HUES64 (cell line): Measurements from ENCODE around the gene IRF2.
A peak's percentile ranks its signal among the peaks of the same experiment; 100 is the strongest.

Experiments used
- H3K27ac ChIP-seq: 2 replicates; pipeline ENCODE4 v1.7.0; 2013; ENCODE audit warnings: low read depth, low read length, inconsistent platforms
- H3K27me3 ChIP-seq: 2 replicates; pipeline ENCODE4 v1.6.1; 2013; ENCODE audit warnings: mild to moderate bottlenecking, low read length; ENCODE audit not compliant: insufficient read depth
- H3K36me3 ChIP-seq: 2 replicates; pipeline ENCODE4 v1.6.1; 2013; ENCODE audit warnings: mild to moderate bottlenecking, low read length; ENCODE audit not compliant: insufficient read depth
- H3K4me1 ChIP-seq: 2 replicates; pipeline ENCODE4 v1.6.1; 2013; ENCODE audit warnings: mild to moderate bottlenecking, low read length, moderate library complexity; ENCODE audit not compliant: insufficient read depth
- H3K4me3 ChIP-seq: 2 replicates; pipeline ENCODE4 v1.5.1; 2013; ENCODE audit warnings: mild to moderate bottlenecking, low read length, moderate library complexity
- H3K9ac ChIP-seq: 2 replicates; pipeline ENCODE4 v1.6.1; 2013; ENCODE audit warnings: mild to moderate bottlenecking, low read depth, low read length
- H3K9me3 ChIP-seq: 2 replicates; pipeline ENCODE4 v1.6.1; 2013; ENCODE audit warnings: low read depth, low read length; ENCODE audit not compliant: insufficient read depth
- WGBS: fragments of 150-250, 120-280 bp; methylation state at CpG from one replicate; pipeline ENCODE4 v1.1.7; 2013; ENCODE audit warnings: missing lambda C conversion rate; 5-methylcytosine and 5-hydroxymethylcytosine counted together

IRF2 gene

GRCh38 chr4:184404047-184404446, 70.3 kb downstream of the IRF2 start:
- Histone ChIP-seq H3K27me3 (no peaks in the 10 kb centered on the region), H3K4me1 (peaks cover 43% of the 10 kb centered on the region), H3K27ac (no peak overlapping the region), H3K9ac (no peak overlapping the region), H3K36me3 (peaks cover 13% of the 10 kb centered on the region; the same call in 1 of the 2 replicates), H3K4me3 (no peak overlapping the region), H3K9me3 (no peaks in the 10 kb centered on the region)

GRCh38 chr4:184403384-184403781, 71.0 kb downstream of the IRF2 start:
- H3K27ac ChIP-seq = no peak overlapping the region
- peaks cover 36% of the 10 kb centered on the region for H3K4me1 ChIP-seq
- WGBS = 93% methylated on average over 1 of the region's 1 CpG

GRCh38 chr4:184402740-184403383, 71.5 kb downstream of the IRF2 start:
- Histone ChIP-seq H3K27me3 (no peaks in the 10 kb centered on the region), H3K4me1 (peaks cover 31% of the 10 kb centered on the region), H3K9me3 (no peaks in the 10 kb centered on the region), H3K36me3 (peaks cover 21% of the 10 kb centered on the region), H3K27ac (peak overlapping the region; percentile 81), H3K4me3 (no peak overlapping the region), H3K9ac (peak overlapping the region; percentile 46; the same call in 1 of the 2 replicates)
- 83% methylated on average over 14 of the region's 14 CpGs for WGBS

More at GRCh38 chr4:184403384-184403781, 71.0 kb downstream of the IRF2 start:
- Histone ChIP-seq H3K9ac (no peak overlapping the region), H3K9me3 (no peaks in the 10 kb centered on the region), H3K27me3 (no peaks in the 10 kb centered on the region), H3K36me3 (peaks cover 18% of the 10 kb centered on the region; the same call in 1 of the 2 replicates), H3K4me3 (no peak overlapping the region)

GRCh38 chr4:184402239-184402638, 72.1 kb downstream of the IRF2 start:
- H3K36me3 ChIP-seq = peaks cover 27% of the 10 kb centered on the region
- peak overlapping the region; percentile 46 for H3K9ac ChIP-seq
- H3K27me3 ChIP-seq = no peaks in the 10 kb centered on the region
- H3K9me3 ChIP-seq = no peaks in the 10 kb centered on the region
- WGBS = 79% methylated on average over 12 of the region's 12 CpGs
- H3K4me3 ChIP-seq = no peak overlapping the region
- H3K27ac ChIP-seq = peak overlapping the region; percentile 81
- peaks cover 26% of the 10 kb centered on the region for H3K4me1 ChIP-seq

- Histone ChIP-seq H3K36me3 (peaks cover 34% of the 10 kb centered on the region), H3K9ac (peak overlapping the region; percentile 46), H3K27me3 (no peaks in the 10 kb centered on the region), H3K9me3 (no peaks in the 10 kb centered on the region), H3K27ac (peak overlapping the region; percentile 81), H3K4me3 (peak overlapping the region; percentile 12; the same call in 1 of the 2 replicates), H3K4me1 (peaks cover 22% of the 10 kb centered on the region)
- WGBS = 50% methylated on average over 13 of the region's 13 CpGs
These were observed 72.8 kb downstream of the IRF2 start for GRCh38 chr4:184401397-184402171.

DNA sequence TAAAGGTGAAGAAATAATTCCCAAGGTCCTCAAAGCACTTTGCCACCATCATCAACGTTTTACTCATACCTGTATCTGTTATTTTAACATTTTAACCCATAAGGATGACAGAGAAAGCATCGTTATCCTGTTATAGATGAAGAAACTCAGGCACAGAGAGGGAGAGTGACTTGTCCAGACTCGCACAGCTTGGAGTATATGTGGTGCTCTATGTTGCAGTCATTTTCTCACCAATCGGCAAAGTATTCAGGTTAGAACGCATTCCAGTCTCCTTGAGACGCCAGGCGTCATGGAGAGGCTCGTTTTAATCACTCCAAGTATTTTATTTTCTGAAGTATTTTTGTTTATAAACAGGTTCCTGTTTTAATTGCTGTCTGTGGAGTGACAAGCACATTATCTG, 73.5 kb downstream of the IRF2 start:
- WGBS = 88% methylated on average over 8 of the region's 8 CpGs
- peaks cover 22% of the 10 kb centered on the region for H3K4me1 ChIP-seq
- H3K27me3 ChIP-seq = no peaks in the 10 kb centered on the region
- peak overlapping the region; percentile 81 for H3K27ac ChIP-seq
- no peak overlapping the region for H3K4me3 ChIP-seq
- no peaks in the 10 kb centered on the region for H3K9me3 ChIP-seq
- H3K9ac ChIP-seq = no peak overlapping the region
- H3K36me3 ChIP-seq = peaks cover 35% of the 10 kb centered on the region

DNA sequence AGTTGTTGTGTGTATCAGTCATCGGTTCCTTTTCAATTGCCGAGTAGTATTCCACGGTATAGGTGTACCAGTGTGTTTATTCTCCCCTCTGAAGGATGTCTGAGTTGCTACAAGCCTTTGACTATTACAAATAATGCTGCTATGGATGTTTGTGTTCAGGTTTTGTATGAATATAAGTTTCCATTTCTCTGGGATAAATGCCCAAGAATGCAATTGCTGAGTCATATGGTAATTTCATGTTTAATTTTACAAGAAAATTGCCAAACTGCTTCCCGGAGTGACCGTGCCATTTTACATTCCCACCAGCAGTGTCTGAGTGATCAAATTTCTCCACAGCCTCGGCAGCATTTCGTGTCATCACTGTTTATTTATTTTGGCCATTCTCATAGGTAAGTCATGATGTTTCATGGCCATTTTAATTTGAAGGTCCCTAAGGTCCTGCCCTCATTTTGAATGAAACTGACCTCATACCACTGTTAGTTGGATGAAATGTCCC, 73.9 kb downstream of the IRF2 start:
- 91% methylated on average over 7 of the region's 7 CpGs for WGBS
- Histone ChIP-seq H3K4me1 (peaks cover 22% of the 10 kb centered on the region), H3K9me3 (no peaks in the 10 kb centered on the region), H3K27ac (no peak overlapping the region), H3K9ac (no peak overlapping the region), H3K4me3 (no peak overlapping the region), H3K36me3 (peaks cover 34% of the 10 kb centered on the region), H3K27me3 (no peaks in the 10 kb centered on the region)

DNA sequence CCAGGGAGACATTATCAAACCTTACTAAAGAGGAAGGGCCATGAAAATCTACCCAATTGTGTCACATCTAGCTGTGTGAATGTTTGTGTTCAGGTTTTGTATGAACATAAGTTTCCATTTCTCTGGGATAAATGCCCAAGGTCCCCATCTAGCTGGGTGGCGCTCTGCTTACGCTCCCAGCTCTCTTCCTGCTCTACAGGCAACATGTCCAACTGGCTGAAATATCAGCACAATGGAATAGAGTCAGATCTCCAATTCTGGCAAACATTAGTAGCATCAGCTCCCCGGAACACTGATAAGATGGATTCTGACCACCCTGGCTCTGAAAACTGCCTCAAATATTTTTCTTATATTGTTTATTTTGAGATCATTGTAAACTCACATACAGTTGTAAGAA, 74.8 kb downstream of the IRF2 start:
- no peak overlapping the region for H3K4me3 ChIP-seq
- H3K27ac ChIP-seq = no peak overlapping the region
- no peak overlapping the region for H3K9ac ChIP-seq
- no peaks in the 10 kb centered on the region for H3K27me3 ChIP-seq
- WGBS = 100% methylated on average over 3 of the region's 3 CpGs
- no peaks in the 10 kb centered on the region for H3K9me3 ChIP-seq
- peaks cover 22% of the 10 kb centered on the region for H3K4me1 ChIP-seq
- peaks cover 37% of the 10 kb centered on the region for H3K36me3 ChIP-seq

- Histone ChIP-seq H3K4me3 (no peak overlapping the region), H3K4me1 (peaks cover 22% of the 10 kb centered on the region), H3K9me3 (no peaks in the 10 kb centered on the region), H3K27me3 (no peaks in the 10 kb centered on the region), H3K27ac (no peak overlapping the region), H3K36me3 (peaks cover 41% of the 10 kb centered on the region), H3K9ac (no peak overlapping the region)
- WGBS = 96% methylated on average over 24 of the region's 24 CpGs
These were observed 75.4 kb downstream of the IRF2 start for GRCh38 chr4:184398741-184399511.

GRCh38 chr4:184397516-184398163, 76.7 kb downstream of the IRF2 start:
- H3K27ac ChIP-seq = no peak overlapping the region
- H3K4me1 ChIP-seq = peaks cover 19% of the 10 kb centered on the region
- WGBS = 94% methylated on average over 6 of the region's 6 CpGs
- H3K9me3 ChIP-seq = no peaks in the 10 kb centered on the region
- no peaks in the 10 kb centered on the region for H3K27me3 ChIP-seq
- H3K9ac ChIP-seq = no peak overlapping the region
- H3K36me3 ChIP-seq = peaks cover 48% of the 10 kb centered on the region
- no peak overlapping the region for H3K4me3 ChIP-seq
